ENCODE data around the gene NCK2. TPM values are rescaled to one million over a fixed set of nuclear protein-coding genes. Genes with fewer than 3 reads are reported as not detected.

NCK2 gene
- total RNA-seq, 1 experiment from 2014 or later = 12.4 TPM

- DNase-seq (ENCODE audit: low spot score) = no peak
- in situ Hi-C loops (cut with HindIII; ENCODE audit: low sequenced_read_pairs) = no loop called here
Measured at GRCh38 chr2:105875241-105875640, 130.5 kb downstream of the NCK2 start.

GRCh38 chr2:105876191-105876590, 131.5 kb downstream of the NCK2 start:
- in situ Hi-C loops (cut with HindIII; ENCODE audit: low sequenced_read_pairs) = no loop called here
- DNase-seq (ENCODE audit: low spot score) = no peak

GRCh38 chr2:105877945-105878344, 133.2 kb downstream of the NCK2 start:
- DNase-seq (ENCODE audit: low spot score) = no peak
- in situ Hi-C loops (cut with HindIII; ENCODE audit: low sequenced_read_pairs) = no loop called here

- in situ Hi-C loops (cut with HindIII; ENCODE audit: low sequenced_read_pairs) = no loop called here
- DNase-seq (ENCODE audit: low spot score) = no peak
Measured at GRCh38 chr2:105879106-105879802, 134.5 kb downstream of the NCK2 start.

- in situ Hi-C loops (cut with HindIII; ENCODE audit: low sequenced_read_pairs) = no loop called here
- no peak for DNase-seq (ENCODE audit: low spot score)
Measured at GRCh38 chr2:105879803-105880300, 135.1 kb downstream of the NCK2 start.

- no peak for DNase-seq (ENCODE audit: low spot score)
- in situ Hi-C loops (cut with HindIII; ENCODE audit: low sequenced_read_pairs) = no loop called here
Measured at GRCh38 chr2:105880637-105881036, 135.9 kb downstream of the NCK2 start.

GRCh38 chr2:105881286-105882136, 136.8 kb downstream of the NCK2 start:
- in situ Hi-C loops (cut with HindIII; ENCODE audit: low sequenced_read_pairs) = no loop called here
- no peak for DNase-seq (ENCODE audit: low spot score)

- in situ Hi-C loops (cut with HindIII; ENCODE audit: low sequenced_read_pairs) = no loop called here
- no peak for DNase-seq (ENCODE audit: low spot score)
Measured at GRCh38 chr2:105882341-105882740, 137.6 kb downstream of the NCK2 start.

GRCh38 chr2:105882920-105883435, 138.3 kb downstream of the NCK2 start:
- no peak for DNase-seq (ENCODE audit: low spot score)
- in situ Hi-C loops (cut with HindIII; ENCODE audit: low sequenced_read_pairs) = no loop called here

GRCh38 chr2:105883911-105884694, 139.4 kb downstream of the NCK2 start:
- peak; percentile 68 for DNase-seq (ENCODE audit: low spot score)
- in situ Hi-C loops (cut with HindIII; ENCODE audit: low sequenced_read_pairs) = no loop called here

- in situ Hi-C loops (cut with HindIII; ENCODE audit: low sequenced_read_pairs) = no loop called here
- no peak for DNase-seq (ENCODE audit: low spot score)
Measured at GRCh38 chr2:105885456-105885855, 140.7 kb downstream of the NCK2 start.

- in situ Hi-C loops (cut with HindIII; ENCODE audit: low sequenced_read_pairs) = no loop called here
- peak; percentile 29 for DNase-seq (ENCODE audit: low spot score)
Measured at GRCh38 chr2:105886029-105886454, 141.3 kb downstream of the NCK2 start.

- no peak for DNase-seq (ENCODE audit: low spot score)
- in situ Hi-C loops (cut with HindIII; ENCODE audit: low sequenced_read_pairs) = no loop called here
Measured at GRCh38 chr2:105886687-105887086, 142.0 kb downstream of the NCK2 start.

- in situ Hi-C loops (cut with HindIII; ENCODE audit: low sequenced_read_pairs) = no loop called here
- DNase-seq (ENCODE audit: low spot score) = no peak
Measured at GRCh38 chr2:105887256-105887655, 142.5 kb downstream of the NCK2 start.

GRCh38 chr2:105888625-105889024, 143.9 kb downstream of the NCK2 start:
- DNase-seq (ENCODE audit: low spot score) = no peak
- in situ Hi-C loops (cut with HindIII; ENCODE audit: low sequenced_read_pairs) = no loop called here

GRCh38 chr2:105889046-105889445, 144.3 kb downstream of the NCK2 start:
- DNase-seq (ENCODE audit: low spot score) = no peak
- in situ Hi-C loops (cut with HindIII; ENCODE audit: low sequenced_read_pairs) = no loop called here

- DNase-seq (ENCODE audit: low spot score) = no peak
- in situ Hi-C loops (cut with HindIII; ENCODE audit: low sequenced_read_pairs) = no loop called here
Measured at GRCh38 chr2:105890111-105890510, 145.4 kb downstream of the NCK2 start.

GRCh38 chr2:105890856-105891255, 146.1 kb downstream of the NCK2 start:
- no peak for DNase-seq (ENCODE audit: low spot score)
- in situ Hi-C loops (cut with HindIII; ENCODE audit: low sequenced_read_pairs) = no loop called here

Data from G401 (cell line).